BJ (cell line): ENCODE data around the gene GSE1. TPM values are rescaled to one million over a fixed set of nuclear protein-coding genes. Genes with fewer than 3 reads are reported as not detected.

ENCODE experiments used
- CTCF ChIA-PET: fragments of 350-600 bp; formaldehyde crosslinking; extraction: SDS; loops from one replicate; lab custom pipeline; 2021; ENCODE audit warnings: antibody characterized with exemption, inconsistent platforms; lab: Yijun Ruan, JAX
- POLR2A ChIA-PET: fragments of 300-600 bp; sonication (Branson Sonifier 250); formaldehyde crosslinking; extraction: SDS; loops from one replicate; lab custom pipeline; 2021; ENCODE audit warnings: antibody characterized with exemption; lab: Charles Lee
- DNase-seq: peaks from one replicate; pipeline ENCODE4 v3.0.0-alpha.2; 2011; ENCODE audit warnings: low read depth
- H3K27me3 ChIP-seq: 2 replicates; pipeline ENCODE4 v1.6.0; 2011; ENCODE audit warnings: low read length; ENCODE audit not compliant: control insufficient read depth, insufficient read depth
- H3K36me3 ChIP-seq: 2 replicates; pipeline ENCODE4 v1.5.1; 2011; ENCODE audit warnings: low read length; ENCODE audit not compliant: control insufficient read depth, insufficient read depth
- H3K4me3 ChIP-seq: 2 replicates; pipeline ENCODE4 v1.5.1; 2011; ENCODE audit warnings: low read depth, mild to moderate bottlenecking, control low read depth, low read length
- polyA plus RNA-seq: library from polyadenylated mRNA; depleted of rRNA; stranded (reverse); fragments of >200 nt; gene quantifications from 2 replicates; pipeline ENCODE4 v1.2.3, GENCODE V29; 2011
- TF ChIP-seq, protein P1 (sequence below): IDR thresholded peaks from 2 replicates; pipeline ENCODE4 v1.5.1; 2011; ENCODE audit warnings: low read depth, mild to moderate bottlenecking, control low read depth, inconsistent platforms, low read length, moderate library complexity; ENCODE audit not compliant: insufficient read depth

Gene GSE1
- polyA plus RNA-seq, 1 experiment = 16.2 TPM

- no peak for DNase-seq
- peaks cover 49% of the 10 kb centered on the region for H3K36me3 ChIP-seq
- TF ChIP-seq, protein P1, sequence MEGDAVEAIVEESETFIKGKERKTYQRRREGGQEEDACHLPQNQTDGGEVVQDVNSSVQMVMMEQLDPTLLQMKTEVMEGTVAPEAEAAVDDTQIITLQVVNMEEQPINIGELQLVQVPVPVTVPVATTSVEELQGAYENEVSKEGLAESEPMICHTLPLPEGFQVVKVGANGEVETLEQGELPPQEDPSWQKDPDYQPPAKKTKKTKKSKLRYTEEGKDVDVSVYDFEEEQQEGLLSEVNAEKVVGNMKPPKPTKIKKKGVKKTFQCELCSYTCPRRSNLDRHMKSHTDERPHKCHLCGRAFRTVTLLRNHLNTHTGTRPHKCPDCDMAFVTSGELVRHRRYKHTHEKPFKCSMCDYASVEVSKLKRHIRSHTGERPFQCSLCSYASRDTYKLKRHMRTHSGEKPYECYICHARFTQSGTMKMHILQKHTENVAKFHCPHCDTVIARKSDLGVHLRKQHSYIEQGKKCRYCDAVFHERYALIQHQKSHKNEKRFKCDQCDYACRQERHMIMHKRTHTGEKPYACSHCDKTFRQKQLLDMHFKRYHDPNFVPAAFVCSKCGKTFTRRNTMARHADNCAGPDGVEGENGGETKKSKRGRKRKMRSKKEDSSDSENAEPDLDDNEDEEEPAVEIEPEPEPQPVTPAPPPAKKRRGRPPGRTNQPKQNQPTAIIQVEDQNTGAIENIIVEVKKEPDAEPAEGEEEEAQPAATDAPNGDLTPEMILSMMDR = no peak
- H3K27me3 ChIP-seq = no peaks in the 10 kb centered on the region
- CTCF ChIA-PET = interaction anchor here (0.7 kb wide), 1 partner anchor 9 kb away, joined by 3 read pairs; no protein-coding TSS in a partner anchor
- POLR2A ChIA-PET = interaction anchor here (0.5 kb wide), 1 partner anchor 64 kb away, joined by 3 read pairs; no protein-coding TSS in a partner anchor
- H3K4me3 ChIP-seq = no peak overlapping the region
Measured at GRCh38 chr16:85656351-85657266, 43.5 kb downstream of the GSE1 start.

DNA sequence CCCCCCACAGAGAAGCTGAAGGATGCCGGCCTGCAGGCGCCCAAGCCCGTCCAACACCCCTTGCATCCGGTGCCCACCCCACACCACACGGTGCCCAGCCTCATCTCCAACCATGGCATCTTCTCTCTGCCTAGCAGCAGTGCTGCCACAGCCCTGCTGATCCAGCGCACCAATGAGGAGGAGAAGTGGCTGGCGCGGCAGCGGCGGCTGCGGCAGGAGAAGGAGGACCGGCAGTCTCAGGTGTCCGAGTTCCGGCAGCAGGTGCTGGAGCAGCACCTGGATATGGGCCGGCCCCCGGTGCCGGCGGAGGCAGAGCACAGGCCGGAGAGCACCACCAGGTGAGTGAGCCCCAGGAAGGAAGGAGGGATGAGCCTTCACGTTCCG lies 44.1 kb downstream of the GSE1 start:
- ChIA-PET POLR2A (no interaction called here), CTCF (interaction anchor here (0.7 kb wide), 1 partner anchor 10 kb away, joined by 3 read pairs; no protein-coding TSS in a partner anchor)
- Histone ChIP-seq H3K27me3 (no peaks in the 10 kb centered on the region), H3K4me3 (no peak overlapping the region), H3K36me3 (peaks cover 54% of the 10 kb centered on the region)
- TF ChIP-seq, protein P1 = no peak
- DNase-seq = no peak

GRCh38 chr16:85657996-85658395 lies 44.9 kb downstream of the GSE1 start:
- ChIA-PET CTCF (interaction anchor here (1.5 kb wide), 2 partner anchors 11 to 15 kb away, joined by 4 to 7 read pairs; no protein-coding TSS in a partner anchor), POLR2A (no interaction called here)
- H3K4me3 ChIP-seq = no peak overlapping the region
- H3K36me3 ChIP-seq = peaks cover 61% of the 10 kb centered on the region
- no peaks in the 10 kb centered on the region for H3K27me3 ChIP-seq
- TF ChIP-seq, protein P1 = no peak
- no peak for DNase-seq

- H3K27me3 ChIP-seq = no peaks in the 10 kb centered on the region
- POLR2A ChIA-PET = no interaction called here
- CTCF ChIA-PET = interaction anchor here (0.6 to 2.5 kb wide), 6 partner anchors 10 to 59 kb away, joined by 3 to 17 read pairs (median 5); no protein-coding TSS in a partner anchor
Measured at GRCh38 chr16:85658504-85659326, 45.6 kb downstream of the GSE1 start.

More at GRCh38 chr16:85658504-85659326, 45.6 kb downstream of the GSE1 start:
- no peak for DNase-seq
- Histone ChIP-seq H3K4me3 (no peak overlapping the region), H3K36me3 (peaks cover 68% of the 10 kb centered on the region)
- TF ChIP-seq, protein P1 = no peak
